GM21367 (cell line): ENCODE measurements around the gene PSMA5.

Source experiments
- ATAC-seq: cut with Tn5 transposase; IDR thresholded peaks from one replicate; pipeline ENCODE4 v1.9.1; 2021; ENCODE audit not compliant: unreplicated experiment

The PSMA5 gene

DNA sequence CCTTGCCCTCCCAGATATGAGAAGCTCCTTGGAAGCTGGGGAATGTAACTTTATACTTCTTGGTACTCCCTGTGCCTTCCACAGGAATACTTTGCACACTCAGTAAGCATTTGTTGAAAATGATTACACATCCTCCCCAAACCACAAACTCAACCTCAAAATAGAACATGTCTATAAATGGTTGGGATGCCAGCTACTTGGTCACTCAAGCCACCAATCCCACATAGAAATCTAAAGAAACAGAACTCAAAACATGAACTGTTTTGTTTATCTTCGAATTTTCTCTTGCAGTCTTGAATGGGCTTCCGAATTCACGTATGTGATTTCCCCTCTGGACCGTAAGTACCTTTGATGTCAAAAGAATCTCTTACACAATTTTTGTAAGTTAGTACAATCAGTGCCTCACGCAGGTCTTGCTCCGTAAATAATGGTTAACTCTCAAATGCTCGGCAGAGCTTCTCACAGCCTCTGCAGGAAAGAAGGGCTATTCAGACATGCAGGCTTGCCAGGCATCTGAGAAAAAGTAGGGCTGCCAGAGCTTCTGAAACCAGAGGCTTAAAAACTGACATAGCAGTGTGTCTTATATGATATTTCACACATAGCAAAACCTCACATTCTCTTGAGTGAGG lies 55.4 kb downstream of the PSMA5 start:
- no peak for ATAC-seq

DNA sequence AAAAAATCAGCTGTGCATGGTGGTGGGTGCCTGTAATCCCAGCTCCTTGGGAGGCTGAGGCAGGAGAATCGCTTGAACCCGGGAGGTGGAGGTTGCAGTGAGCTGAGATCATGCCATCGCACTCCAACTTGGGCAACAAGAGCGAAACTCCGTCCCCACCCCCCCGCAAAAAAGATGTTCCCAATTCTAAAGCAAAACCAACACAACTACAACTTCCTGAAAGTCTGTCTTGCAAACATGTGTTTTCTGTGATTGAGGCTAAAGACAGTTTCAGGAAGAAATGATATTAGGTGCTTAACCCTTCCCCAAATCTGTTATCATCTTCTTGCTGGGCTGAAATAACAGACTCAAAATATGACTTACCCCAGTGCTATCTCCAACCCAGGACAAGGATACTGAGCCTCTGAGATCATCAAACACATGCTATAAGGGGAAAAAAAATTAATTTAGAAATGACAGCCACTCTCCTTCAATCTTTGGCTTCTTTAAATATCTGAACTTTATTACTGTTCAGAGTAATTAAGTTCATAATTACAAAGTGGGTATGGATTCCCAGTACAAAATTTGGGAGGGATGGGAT lies 57.0 kb downstream of the PSMA5 start:
- no peak for ATAC-seq

DNA sequence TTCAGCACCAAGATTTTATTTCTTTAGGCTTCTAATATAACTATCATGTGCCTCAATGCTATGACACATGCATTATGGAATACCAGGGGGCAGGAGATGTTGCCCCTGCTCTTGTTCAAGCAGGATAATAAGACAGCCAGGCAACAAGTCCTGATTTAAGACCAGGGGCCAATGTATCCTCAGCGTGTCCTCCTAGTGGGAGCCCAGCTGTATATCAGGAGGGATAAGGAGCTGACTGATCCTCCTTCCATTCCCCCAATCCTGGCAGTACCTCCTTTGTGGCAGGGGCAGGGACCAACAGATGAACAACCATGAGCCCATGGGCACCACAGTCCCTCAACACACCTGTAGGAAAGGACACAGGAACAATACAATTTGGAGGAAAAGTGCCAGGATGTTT lies 57.8 kb downstream of the PSMA5 start:
- ATAC-seq: no peak

DNA sequence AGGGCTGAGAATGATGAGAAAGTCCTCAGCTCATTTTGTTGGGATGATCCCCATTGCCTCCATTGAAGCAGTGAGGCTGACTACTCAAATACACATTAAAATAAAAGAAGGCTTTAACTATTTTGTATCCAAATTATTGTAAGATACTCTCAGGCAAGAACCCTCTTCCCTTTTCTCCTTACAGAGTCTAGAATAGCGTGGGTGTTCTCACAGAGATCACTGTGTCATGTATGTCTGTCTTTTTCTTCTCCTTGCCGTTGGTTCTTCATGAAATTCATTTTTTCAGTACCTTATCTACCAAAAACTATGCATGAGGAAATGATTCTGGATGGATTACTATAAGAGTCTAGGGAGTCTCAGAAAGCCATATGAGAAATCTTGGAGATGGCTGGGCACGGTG lies 58.6 kb downstream of the PSMA5 start:
- ATAC-seq: no peak

DNA sequence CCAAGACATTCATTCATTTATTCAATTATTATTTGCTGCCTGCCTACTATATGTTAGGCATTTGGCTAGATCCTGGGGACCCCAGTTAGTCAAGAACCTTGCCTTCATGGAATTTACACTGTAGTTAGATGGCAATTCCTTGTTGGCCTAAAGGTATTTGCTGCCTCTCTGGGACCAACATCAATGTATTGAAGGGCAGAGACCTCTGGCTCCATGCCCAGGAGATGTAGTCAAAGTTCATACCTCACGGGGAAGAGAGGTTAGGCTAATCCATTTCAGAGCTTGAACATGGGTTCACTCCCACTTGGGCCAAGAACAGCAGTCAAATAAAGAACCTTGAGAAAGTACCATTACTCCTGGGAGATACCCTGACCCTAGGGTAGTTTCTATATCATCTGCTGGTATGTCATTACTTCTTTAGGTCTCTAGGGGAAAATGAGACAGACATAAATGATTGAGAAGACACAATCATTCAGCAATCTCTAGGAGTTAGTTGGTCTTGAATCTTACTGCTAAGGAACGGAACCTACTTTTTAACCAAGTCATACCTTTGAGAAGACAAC lies 60.5 kb downstream of the PSMA5 start:
- ATAC-seq: no peak

DNA sequence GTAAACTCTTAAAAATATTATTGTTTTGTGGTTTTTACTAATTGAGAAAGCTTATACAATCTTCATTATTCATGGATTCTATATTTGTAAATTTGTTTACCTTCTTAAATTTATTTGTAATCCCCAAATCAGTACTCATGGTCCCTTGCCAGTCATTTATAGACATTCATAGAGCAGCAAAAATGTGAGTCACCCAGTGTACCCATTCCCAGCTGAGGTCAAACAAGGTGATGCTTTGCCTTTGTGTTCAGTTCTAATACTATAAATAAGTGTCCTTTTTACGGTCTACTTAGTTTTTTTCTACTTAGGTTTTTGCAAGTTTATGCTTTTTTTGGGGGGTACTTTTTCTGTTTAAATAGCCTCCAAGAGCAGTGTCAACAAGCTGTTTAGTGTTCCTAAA lies 64.6 kb downstream of the PSMA5 start:
- no peak for ATAC-seq

DNA sequence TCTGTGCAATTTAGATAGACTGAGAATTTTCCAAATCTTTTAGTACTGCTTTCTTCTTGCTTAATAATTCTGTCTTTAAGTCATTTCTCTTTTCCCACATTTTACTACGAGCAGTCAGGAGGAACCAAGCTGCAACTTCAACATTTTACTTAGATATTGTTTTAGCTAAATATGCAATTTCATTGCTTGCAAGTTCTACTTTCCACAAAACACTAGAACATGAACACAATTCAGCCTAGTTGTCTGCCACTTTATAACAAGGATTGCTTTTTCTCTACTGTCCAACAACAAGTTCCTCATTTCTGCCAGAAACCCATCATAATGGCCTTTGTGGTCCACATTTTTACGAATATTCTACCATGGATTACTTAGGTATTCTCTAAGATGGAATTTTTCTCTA lies 65.2 kb downstream of the PSMA5 start:
- no peak for ATAC-seq

DNA sequence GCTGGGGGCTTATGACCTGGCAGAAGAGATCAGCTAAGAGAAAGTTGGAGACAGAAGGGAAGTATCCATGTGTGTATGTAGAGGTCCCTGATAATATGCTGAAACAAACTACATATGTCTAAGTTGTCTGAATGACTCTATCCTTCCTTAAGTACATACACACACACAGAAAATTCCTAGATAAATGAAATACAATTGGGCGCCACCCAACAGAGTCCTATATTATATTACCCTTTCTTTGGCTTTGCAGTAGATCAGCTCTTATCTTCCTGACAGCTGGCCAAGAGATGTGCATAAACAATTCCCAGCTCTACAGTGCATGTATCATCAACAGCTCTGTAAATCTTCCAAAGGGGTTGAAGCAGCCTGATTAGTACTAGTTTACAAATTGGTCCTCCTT lies 68.6 kb downstream of the PSMA5 start:
- ATAC-seq: no peak

DNA sequence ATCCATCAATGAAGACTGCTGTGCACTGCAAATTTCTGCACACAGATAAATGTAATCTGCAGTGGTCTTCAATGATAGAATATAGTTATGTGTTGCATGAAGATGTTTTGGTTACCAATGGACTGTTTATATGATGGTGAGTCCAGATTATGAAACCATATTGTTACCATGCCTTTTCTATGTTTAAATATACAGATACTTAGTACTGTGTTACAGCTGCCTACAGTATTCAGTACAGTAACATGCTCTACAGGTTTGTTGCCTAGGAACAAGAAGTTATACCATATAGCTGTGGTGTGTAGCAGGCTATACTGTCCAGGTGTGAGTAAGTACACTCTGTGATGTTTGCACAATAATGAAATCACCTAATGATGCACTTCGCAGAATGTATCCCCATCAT lies 69.3 kb downstream of the PSMA5 start:
- ATAC-seq: no peak

DNA sequence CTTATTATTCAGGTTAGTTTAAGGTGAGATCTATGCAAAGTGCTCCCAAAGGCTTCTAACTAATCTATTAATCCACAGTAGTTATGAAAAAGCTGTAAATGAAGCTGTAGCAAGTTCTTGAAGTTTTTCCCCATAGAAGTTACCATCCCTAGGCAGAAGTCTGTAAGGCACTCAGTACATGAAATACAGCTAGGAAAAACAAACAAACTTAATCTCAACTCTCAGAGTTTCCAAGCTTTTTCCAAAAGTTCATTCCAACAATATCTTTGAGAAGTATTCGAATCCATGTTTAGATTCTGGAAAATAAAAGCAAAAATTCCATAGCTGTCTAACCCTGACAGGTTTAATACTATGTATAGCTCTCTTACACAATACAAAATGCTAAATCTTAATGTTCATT lies 69.7 kb downstream of the PSMA5 start:
- no peak for ATAC-seq

DNA sequence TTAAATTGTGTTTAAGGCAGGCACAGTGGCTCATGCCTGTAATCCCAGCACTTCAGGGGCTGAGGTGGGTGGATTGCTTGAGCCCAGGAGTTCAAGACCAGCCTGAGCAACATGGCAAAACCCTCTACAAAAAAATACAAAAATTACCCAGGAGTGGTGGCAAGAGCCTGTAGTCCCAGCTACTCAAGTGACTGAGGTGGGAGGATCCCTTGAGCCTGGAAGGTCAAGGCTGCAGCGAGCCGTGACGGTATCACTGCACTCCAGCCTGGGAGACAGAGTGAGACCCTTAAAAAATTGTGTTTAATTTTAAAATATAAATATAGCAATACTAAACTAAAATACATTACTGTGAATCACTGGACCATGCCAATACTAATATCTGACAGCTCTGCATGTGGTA lies 71.3 kb downstream of the PSMA5 start:
- no peak for ATAC-seq

DNA sequence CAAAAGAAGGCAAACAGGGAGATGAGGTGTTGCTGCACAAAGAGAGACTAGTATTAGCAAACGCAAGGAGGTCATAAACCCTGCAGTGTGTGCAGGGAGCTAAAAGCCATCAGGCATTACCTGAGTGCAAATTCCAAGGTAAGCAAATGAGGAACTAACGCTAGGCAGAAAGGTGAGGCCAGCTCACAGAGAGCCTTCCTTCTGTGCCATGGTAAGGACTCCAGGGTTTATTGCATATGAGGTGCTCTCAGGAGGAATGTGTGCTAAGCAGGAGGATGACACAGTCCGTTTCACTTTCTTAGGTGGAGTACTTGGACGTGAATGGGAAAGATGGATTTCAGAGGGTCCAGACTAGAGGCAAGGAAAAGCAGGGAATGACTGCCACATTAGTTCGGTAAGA lies 74.8 kb downstream of the PSMA5 start:
- no peak for ATAC-seq

DNA sequence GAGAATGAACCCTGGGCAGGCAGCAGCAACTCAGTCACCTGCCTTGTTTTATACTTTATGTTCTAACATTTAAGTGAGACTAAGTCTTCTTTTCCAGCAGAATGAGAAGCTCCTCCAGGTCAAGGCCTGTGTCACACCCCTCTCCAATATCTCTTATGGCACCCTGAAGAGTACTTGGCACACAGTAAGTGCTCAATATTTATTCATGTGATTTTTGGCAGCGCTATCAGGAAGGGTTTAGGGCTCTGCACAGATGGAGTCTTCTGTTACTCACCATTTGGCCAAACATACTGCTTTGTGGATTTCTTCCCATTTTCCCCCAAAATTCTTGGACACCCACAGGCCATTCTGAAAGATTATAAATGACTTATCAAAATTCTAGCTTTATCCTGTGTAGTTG lies 75.6 kb downstream of the PSMA5 start:
- no peak for ATAC-seq

DNA sequence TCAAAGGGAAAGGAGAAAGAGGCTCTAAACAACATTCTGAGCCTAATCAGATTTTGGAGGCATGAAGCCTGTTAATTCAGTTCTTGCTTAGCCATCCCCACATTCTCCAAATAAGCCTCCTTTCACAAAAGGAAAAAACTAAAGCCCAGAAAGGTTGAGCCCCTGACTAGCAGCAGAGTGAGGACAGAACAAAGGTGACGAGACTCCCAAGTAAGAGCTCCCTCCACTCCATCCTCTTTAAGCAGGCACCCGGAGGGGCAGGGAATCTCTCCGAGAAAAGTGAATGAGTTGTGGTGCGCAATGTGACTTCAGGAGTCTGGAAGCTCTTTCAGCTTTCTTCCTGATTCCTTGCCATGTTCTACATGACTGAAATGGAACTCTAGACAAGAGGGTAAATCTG lies 76.1 kb downstream of the PSMA5 start:
- no peak for ATAC-seq
